ENCODE results near the gene LARGE1. TPM values are rescaled to one million over a fixed set of nuclear protein-coding genes. Genes with fewer than 3 reads are reported as not detected.

Gene LARGE1
- total and polyA plus RNA-seq, 2 donors (not counting 1 experiment from before 2014, with no cell fraction given) = 14.1 to 19.2 TPM

GRCh38 chr22:33481550-33481949 lies 438.7 kb downstream of the LARGE1 start:
- Histone ChIP-seq H3K36me3 (ENCODE audit: control insufficient read depth, insufficient read depth, low read length) (no peaks in the 10 kb centered on the region), H3K9me3 (ENCODE audit: control insufficient read depth, insufficient read depth, low read depth, low read length) (no peaks in the 10 kb centered on the region), H3K27ac (ENCODE audit: insufficient read depth, low read length) (no peak overlapping the region), H3K4me2 (ENCODE audit: extremely low read depth, insufficient read depth, low read length) (no peak overlapping the region), H3K4me1 (ENCODE audit: control insufficient read depth, extremely low read depth, insufficient read depth, low read length) (no peaks in the 10 kb centered on the region), H3K9ac (ENCODE audit: insufficient read depth, low read length) (no peak overlapping the region), H4K20me1 (ENCODE audit: control insufficient read depth, extremely low read depth, insufficient read depth, low read length) (no peaks in the 10 kb centered on the region), H2AFZ (ENCODE audit: low read length) (no peak overlapping the region), H3K27me3 (ENCODE audit: control insufficient read depth, insufficient read depth, low read length) (no peaks in the 10 kb centered on the region), H3K4me3 (replicated peaks in 1 of 4; ENCODE audit: control extremely low read depth in 1 of 4, insufficient read depth in 1 of 4, low read depth in 3 of 4, low read length in 4 of 4) (no peak overlapping the region), H3K79me2 (ENCODE audit: control insufficient read depth, insufficient read depth, low read length) (no peaks in the 10 kb centered on the region)
- no peak for DNase-seq (ENCODE audit: low read depth in 2 of 2)
- no peak for TF ChIP-seq CTCF (conservative IDR thresholded peaks at IDR 0.05 in 1 of 2, IDR thresholded peaks at IDR 0.05 in 1 of 2; ENCODE audit: low read depth in 1 of 2, low read length in 2 of 2)
- no peak for TF ChIP-seq EZH2 (IDR thresholded peaks at IDR 0.05; ENCODE audit: low read length, missing control alignments)

GRCh38 chr22:33477120-33478111 lies 442.9 kb downstream of the LARGE1 start:
- DNase-seq (ENCODE audit: low read depth in 2 of 2) = peak in 1 of 2 donors; percentile 76
- Histone ChIP-seq H3K27ac (ENCODE audit: insufficient read depth, low read length) (no peak overlapping the region), H3K4me2 (ENCODE audit: extremely low read depth, insufficient read depth, low read length) (no peak overlapping the region), H3K4me1 (ENCODE audit: control insufficient read depth, extremely low read depth, insufficient read depth, low read length) (no peaks in the 10 kb centered on the region), H2AFZ (ENCODE audit: low read length) (no peak overlapping the region), H3K9ac (ENCODE audit: insufficient read depth, low read length) (no peak overlapping the region), H3K36me3 (ENCODE audit: control insufficient read depth, insufficient read depth, low read length) (no peaks in the 10 kb centered on the region), H3K9me3 (ENCODE audit: control insufficient read depth, insufficient read depth, low read depth, low read length) (no peaks in the 10 kb centered on the region), H4K20me1 (ENCODE audit: control insufficient read depth, extremely low read depth, insufficient read depth, low read length) (no peaks in the 10 kb centered on the region), H3K79me2 (ENCODE audit: control insufficient read depth, insufficient read depth, low read length) (no peaks in the 10 kb centered on the region), H3K4me3 (replicated peaks in 1 of 4; ENCODE audit: control extremely low read depth in 1 of 4, insufficient read depth in 1 of 4, low read depth in 3 of 4, low read length in 4 of 4) (no peak overlapping the region), H3K27me3 (ENCODE audit: control insufficient read depth, insufficient read depth, low read length) (no peaks in the 10 kb centered on the region)
- TF ChIP-seq CTCF (conservative IDR thresholded peaks at IDR 0.05 in 1 of 2, IDR thresholded peaks at IDR 0.05 in 1 of 2; ENCODE audit: low read depth in 1 of 2, low read length in 2 of 2) (no peak), EZH2 (IDR thresholded peaks at IDR 0.05; ENCODE audit: low read length, missing control alignments) (no peak)

DNA sequence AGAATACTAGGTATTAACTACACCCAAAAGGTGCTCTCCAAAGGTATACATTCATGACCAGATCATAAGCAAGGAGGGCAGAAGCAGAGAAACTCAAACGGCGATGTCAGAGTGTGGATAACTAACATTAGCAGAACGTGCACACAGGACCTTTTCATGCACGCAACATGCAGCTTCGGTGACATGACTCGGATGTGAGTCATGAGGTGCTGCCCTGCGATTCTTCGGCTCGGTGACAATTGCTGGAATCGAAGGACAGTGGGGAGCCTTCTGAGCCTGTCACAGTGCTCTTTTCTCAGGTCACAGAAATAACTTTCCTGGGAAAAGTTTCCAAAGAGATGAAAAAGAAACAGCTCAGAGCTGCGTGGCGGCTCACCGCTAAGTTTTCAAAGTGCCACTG lies 443.6 kb downstream of the LARGE1 start:
- H3K4me3 ChIP-seq (replicated peaks in 1 of 4; ENCODE audit: control extremely low read depth in 1 of 4, insufficient read depth in 1 of 4, low read depth in 3 of 4, low read length in 4 of 4) = no peak overlapping the region
- H4K20me1 ChIP-seq (ENCODE audit: control insufficient read depth, extremely low read depth, insufficient read depth, low read length) = no peaks in the 10 kb centered on the region
- H3K4me2 ChIP-seq (ENCODE audit: extremely low read depth, insufficient read depth, low read length) = no peak overlapping the region
- no peak overlapping the region for H3K27ac ChIP-seq (ENCODE audit: insufficient read depth, low read length)
- H3K36me3 ChIP-seq (ENCODE audit: control insufficient read depth, insufficient read depth, low read length) = no peaks in the 10 kb centered on the region
- H2AFZ ChIP-seq (ENCODE audit: low read length) = no peak overlapping the region
- no peaks in the 10 kb centered on the region for H3K79me2 ChIP-seq (ENCODE audit: control insufficient read depth, insufficient read depth, low read length)
- H3K4me1 ChIP-seq (ENCODE audit: control insufficient read depth, extremely low read depth, insufficient read depth, low read length) = no peaks in the 10 kb centered on the region
- H3K9me3 ChIP-seq (ENCODE audit: control insufficient read depth, insufficient read depth, low read depth, low read length) = no peaks in the 10 kb centered on the region
- DNase-seq (ENCODE audit: low read depth in 2 of 2) = peak; percentile 2 to 43
- TF ChIP-seq CTCF (conservative IDR thresholded peaks at IDR 0.05 in 1 of 2, IDR thresholded peaks at IDR 0.05 in 1 of 2; ENCODE audit: low read depth in 1 of 2, low read length in 2 of 2) = no peak
- TF ChIP-seq EZH2 (IDR thresholded peaks at IDR 0.05; ENCODE audit: low read length, missing control alignments) = no peak
- H3K9ac ChIP-seq (ENCODE audit: insufficient read depth, low read length) = no peak overlapping the region
- no peaks in the 10 kb centered on the region for H3K27me3 ChIP-seq (ENCODE audit: control insufficient read depth, insufficient read depth, low read length)

Measured in fibroblast of lung (primary cell).